Epithelial cell of proximal tubule (primary cell): Measurements from ENCODE around the gene NME9. TPM values are rescaled to one million over a fixed set of nuclear protein-coding genes. Genes with fewer than 3 reads are reported as not detected.

Source experiments
- DNase-seq: peaks from one replicate; pipeline ENCODE4 v3.0.0-alpha.2; 2011; ENCODE audit warnings: low read depth
- H3K4me3 ChIP-seq: 2 replicates; pipeline ENCODE4 v1.5.1; 2011; ENCODE audit warnings: low read depth, mild to moderate bottlenecking, low read length
- CTCF ChIP-seq: conservative IDR thresholded peaks from 2 replicates; pipeline ENCODE4 v1.5.1; 2012; ENCODE audit warnings: low read depth, mild to moderate bottlenecking, low read length
- total RNA-seq: library from RNA; depleted of rRNA; stranded (reverse); fragments of >200 nt; gene quantifications from 2 replicates; pipeline ENCODE4 v1.2.3, GENCODE V29; 2015

Gene NME9
- total RNA-seq, 1 donor from 2014 or later = not detected

GRCh38 chr3:138374573-138375134 lies 45.0 kb upstream of the NME9 start:
- DNase-seq = no peak
- no peak for TF ChIP-seq CTCF
- H3K4me3 ChIP-seq = no peak overlapping the region

- no peak for TF ChIP-seq CTCF
- DNase-seq = no peak
Observed at GRCh38 chr3:138373736-138374094, 44.1 kb upstream of the NME9 start.

GRCh38 chr3:138373087-138373735 lies 43.6 kb upstream of the NME9 start:
- no peak overlapping the region for H3K4me3 ChIP-seq
- no peak for TF ChIP-seq CTCF
- DNase-seq = no peak

More at GRCh38 chr3:138373736-138374094, 44.1 kb upstream of the NME9 start:
- no peak overlapping the region for H3K4me3 ChIP-seq

GRCh38 chr3:138371070-138371965 lies 41.7 kb upstream of the NME9 start:
- DNase-seq = no peak
- H3K4me3 ChIP-seq = no peak overlapping the region
- TF ChIP-seq CTCF = no peak

- no peak for TF ChIP-seq CTCF
- DNase-seq = no peak
- H3K4me3 ChIP-seq = no peak overlapping the region
Observed at GRCh38 chr3:138370321-138370720, 40.7 kb upstream of the NME9 start.

GRCh38 chr3:138369151-138369900 lies 39.7 kb upstream of the NME9 start:
- H3K4me3 ChIP-seq = no peak overlapping the region
- no peak for DNase-seq
- TF ChIP-seq CTCF = no peak
